Upper lobe of left lung (tissue), 4 donors: Measurements from ENCODE around the gene RAVER2.

ENCODE experiments used
- CTCF ChIP-seq, 6 experiments: fragments of 450-650 bp in 4 of 6; fragments of 200-600 bp in 2 of 6; sonication (generic) in 2 of 6; IDR thresholded peaks; one replicate each; pipeline ENCODE4 v1.5.1; 2016 to 2019; ENCODE audit warnings: antibody characterized with exemption in 6 of 6
- POLR2AphosphoS5 ChIP-seq, 2 donors: sonication (generic); formaldehyde crosslinking; IDR thresholded peaks; one replicate each; pipeline ENCODE4 v1.5.1; 2017; ENCODE audit warnings: antibody characterized with exemption in 2 of 2

- no peak for TF ChIP-seq CTCF (IDR thresholded peaks at IDR 0.05)
- TF ChIP-seq POLR2AphosphoS5 (IDR thresholded peaks at IDR 0.05) = no peak
Measured at GRCh38 chr1:64765012-64765411, 20.1 kb downstream of the RAVER2 start.
